Non-pigmented ciliary epithelial cell (primary cell): ENCODE data around the gene SYNJ2.

Source experiments
- DNase-seq: peaks from one replicate; pipeline ENCODE4 v3.0.0-alpha.2; 2010; ENCODE audit warnings: low read depth

SYNJ2 gene

GRCh38 chr6:158040804-158041347 lies 59.2 kb downstream of the SYNJ2 start:
- no peak for DNase-seq

DNA sequence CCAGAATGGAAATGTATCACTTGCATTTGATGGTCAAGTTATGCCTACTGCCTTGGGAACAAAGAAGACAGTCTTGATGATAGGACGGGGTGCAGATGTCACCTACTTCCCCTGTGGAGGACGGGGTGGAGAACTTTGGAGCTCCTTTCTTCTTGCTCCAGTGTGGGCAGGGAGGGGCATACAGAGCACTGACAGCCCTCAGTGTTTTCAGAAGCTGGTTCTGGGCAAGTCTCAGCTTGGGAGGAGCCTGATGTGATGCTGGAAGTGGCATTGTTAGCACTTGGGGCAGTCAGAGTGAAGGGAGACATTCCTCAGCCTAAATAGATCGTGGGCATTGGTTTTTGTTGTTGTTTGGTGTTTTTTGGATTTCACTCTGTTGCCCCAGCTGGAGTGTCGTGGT lies 59.7 kb downstream of the SYNJ2 start:
- DNase-seq = no peak

DNA sequence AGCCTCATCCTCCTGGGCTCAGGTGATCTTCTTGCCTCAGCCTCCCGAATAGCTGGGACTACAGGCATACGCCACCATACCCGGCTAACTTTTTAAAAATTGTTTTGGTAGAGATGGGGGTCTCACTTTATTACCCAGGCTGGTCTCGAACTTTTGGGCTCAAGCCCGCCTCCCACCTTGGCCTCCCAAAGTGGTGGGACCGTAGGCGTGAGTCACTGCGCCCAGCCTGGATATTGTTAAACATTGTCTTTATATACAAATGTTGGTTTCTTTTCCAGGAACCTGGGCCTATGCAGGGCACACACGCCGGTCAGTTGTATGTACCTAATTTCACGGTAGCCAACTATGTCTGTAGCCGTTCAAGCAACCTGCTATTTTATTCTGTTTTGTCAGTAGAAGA lies 60.1 kb downstream of the SYNJ2 start:
- no peak for DNase-seq

- peak; percentile 74 for DNase-seq
Observed at GRCh38 chr6:158042245-158042798, 60.7 kb downstream of the SYNJ2 start.

DNA sequence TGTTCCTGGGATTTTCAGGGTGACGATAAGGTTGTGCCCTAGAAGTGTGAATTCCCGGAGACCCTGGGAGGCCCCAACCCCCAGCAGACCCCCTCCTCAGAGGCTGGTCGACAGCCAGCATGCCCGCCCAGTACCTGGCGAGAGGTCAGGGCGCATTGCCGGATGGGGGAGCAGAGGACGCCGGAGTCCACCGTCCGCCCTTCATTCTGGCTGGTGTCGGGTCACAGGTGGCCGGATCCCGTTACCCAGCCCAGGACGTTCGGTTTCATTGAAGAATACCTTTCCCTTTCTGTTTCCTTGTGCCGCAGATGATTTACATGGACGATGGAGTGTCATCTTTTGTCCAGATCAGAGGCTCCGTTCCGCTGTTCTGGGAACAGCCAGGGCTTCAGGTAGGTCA lies 61.3 kb downstream of the SYNJ2 start:
- DNase-seq = no peak

- no peak for DNase-seq
Observed at GRCh38 chr6:158043586-158044524, 62.2 kb downstream of the SYNJ2 start.

- DNase-seq = no peak
Observed at GRCh38 chr6:158044525-158044888, 62.8 kb downstream of the SYNJ2 start.

DNA sequence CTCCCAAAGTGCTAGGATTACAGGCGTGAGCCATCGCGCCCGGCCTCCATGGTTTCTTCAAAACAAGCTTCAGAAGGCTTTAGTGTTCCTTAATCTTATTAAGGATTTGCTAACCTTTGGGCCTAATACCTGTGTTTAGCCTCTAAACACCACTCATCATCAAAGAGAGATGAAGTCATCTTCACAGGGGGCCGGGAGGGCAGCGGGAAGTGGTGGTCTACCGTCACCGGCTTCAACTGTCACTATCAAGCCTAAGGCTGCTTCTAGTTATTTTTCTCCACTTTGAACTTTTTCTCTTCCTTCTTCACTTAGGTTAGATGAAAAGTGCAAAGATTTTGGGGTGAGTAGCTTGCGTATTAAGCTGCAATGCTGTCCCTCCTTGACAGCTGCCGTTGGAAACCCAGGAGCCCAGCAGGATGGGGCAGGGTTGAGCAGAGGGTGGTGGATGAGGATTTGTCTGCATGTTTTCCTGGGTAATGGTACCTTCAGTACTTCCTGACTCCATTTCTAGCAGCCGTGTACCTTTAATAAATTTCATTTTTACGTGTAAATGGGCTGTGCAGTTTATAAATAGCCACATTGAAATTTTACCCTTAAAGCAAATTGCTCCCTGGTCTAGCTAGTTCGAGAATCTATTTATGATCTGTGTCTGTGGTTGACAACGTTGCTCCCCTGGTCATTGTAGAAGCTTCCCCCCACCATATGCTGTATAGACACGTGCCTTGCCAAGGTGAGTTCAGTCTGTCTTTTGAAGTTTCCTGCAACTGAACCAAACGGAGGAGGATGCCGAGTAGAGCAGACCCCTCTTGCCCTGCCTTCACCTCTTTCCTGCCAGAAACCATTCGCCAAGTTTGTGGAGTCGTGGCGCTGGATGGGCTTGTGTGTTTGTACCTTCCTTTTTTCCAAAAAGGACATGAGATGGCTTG lies 64.8 kb downstream of the SYNJ2 start:
- no peak for DNase-seq

GRCh38 chr6:158047127-158047518 lies 65.5 kb downstream of the SYNJ2 start:
- DNase-seq = no peak

DNA sequence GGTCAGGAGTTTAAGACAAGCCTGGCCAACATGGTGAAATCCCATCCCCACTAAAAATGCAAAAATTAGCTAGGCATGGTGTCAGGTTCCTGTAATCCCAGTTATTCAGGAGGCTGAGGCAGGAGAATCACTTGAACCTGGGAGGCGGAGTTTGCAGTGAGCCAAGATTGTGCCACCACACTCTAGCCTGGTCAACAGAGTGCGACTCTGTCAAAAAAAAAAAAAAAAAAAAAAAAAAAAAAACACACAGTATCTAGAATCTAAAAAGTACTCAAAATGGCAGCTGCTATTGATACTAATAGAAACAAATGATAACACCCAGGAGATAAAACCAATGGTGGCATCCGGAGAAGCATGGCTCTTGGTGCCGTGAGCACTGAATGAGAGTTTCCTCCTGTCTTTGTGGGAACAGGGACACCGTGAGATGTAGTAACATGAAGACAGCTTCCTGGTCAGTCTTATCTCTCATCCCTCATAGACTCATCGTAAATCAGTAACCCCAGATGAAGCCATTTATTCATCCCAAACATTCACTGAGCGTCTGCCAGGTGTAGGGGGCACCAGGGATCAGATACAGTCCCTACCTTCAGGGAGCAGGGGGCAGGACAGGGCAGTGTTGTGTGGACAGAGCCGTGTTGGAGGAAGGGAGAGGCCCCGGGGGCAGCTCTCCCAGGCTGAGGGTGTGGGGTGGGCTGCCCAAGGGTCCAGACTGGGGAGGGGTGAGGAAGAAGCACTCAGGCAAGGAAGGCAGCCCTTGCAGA lies 66.1 kb downstream of the SYNJ2 start:
- no peak for DNase-seq

DNA sequence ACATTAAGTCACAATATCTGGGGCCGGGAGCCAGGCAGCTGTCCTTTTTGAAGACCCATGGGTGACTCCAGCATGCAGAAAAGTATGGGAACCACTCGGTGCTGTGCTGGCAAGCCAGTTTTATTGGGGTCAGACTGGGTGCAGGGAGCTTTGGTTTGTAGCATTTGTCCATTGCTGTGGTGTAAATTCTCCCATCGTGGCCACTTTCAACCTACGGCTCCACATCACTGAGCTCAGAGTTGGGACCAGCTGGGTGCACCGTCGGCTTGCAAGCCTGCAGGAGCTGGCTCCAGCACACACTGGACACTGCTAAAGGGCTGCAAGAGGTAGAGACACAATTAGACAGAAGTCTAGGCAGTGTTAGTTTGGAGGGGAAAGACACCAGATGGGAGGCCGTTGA lies 66.9 kb downstream of the SYNJ2 start:
- DNase-seq = no peak

- no peak for DNase-seq
Observed at GRCh38 chr6:158049055-158050028, 67.7 kb downstream of the SYNJ2 start.

GRCh38 chr6:158050107-158050735 lies 68.6 kb downstream of the SYNJ2 start:
- DNase-seq = no peak

GRCh38 chr6:158050955-158051354 lies 69.3 kb downstream of the SYNJ2 start:
- DNase-seq = no peak

- DNase-seq = no peak
Observed at GRCh38 chr6:158051968-158052367, 70.3 kb downstream of the SYNJ2 start.

- no peak for DNase-seq
Observed at GRCh38 chr6:158053377-158054313, 72.0 kb downstream of the SYNJ2 start.

GRCh38 chr6:158056355-158056754 lies 74.7 kb downstream of the SYNJ2 start:
- no peak for DNase-seq

- DNase-seq = no peak
Observed at GRCh38 chr6:158056804-158057203, 75.1 kb downstream of the SYNJ2 start.
